GM19438 (cell line): ENCODE results near the gene NUTM2D.
A peak's percentile ranks its signal among the peaks of the same experiment; 100 is the strongest.
"Not testable (repeated sequence)": the region's sequence is repeated elsewhere in the genome, so short reads cannot be mapped to it uniquely, and the experiment has no call there.

Experiments
- ATAC-seq: cut with Tn5 transposase; IDR thresholded peaks from one replicate; pipeline ENCODE4 v1.9.1; 2021; ENCODE audit warnings: low read depth; ENCODE audit not compliant: unreplicated experiment

NUTM2D gene

GRCh38 chr10:87374091-87374490, 16.5 kb downstream of the NUTM2D start:
- ATAC-seq: not testable (repeated sequence)

GRCh38 chr10:87379115-87379514, 21.6 kb downstream of the NUTM2D start:
- ATAC-seq: not testable (repeated sequence)

GRCh38 chr10:87383149-87383857, 25.8 kb downstream of the NUTM2D start:
- ATAC-seq: not testable (repeated sequence)

- not testable (repeated sequence) for ATAC-seq
Observed at GRCh38 chr10:87384283-87384682, 26.7 kb downstream of the NUTM2D start.

- not testable (repeated sequence) for ATAC-seq
Observed at GRCh38 chr10:87385762-87386360, 28.3 kb downstream of the NUTM2D start.

GRCh38 chr10:87391360-87391759, 33.8 kb downstream of the NUTM2D start:
- ATAC-seq: not testable (repeated sequence)

GRCh38 chr10:87396206-87396605, 38.7 kb downstream of the NUTM2D start:
- ATAC-seq: not testable (repeated sequence)

- ATAC-seq: peak; percentile 58
Observed at GRCh38 chr10:87398436-87398835, 40.9 kb downstream of the NUTM2D start.

- not testable (repeated sequence) for ATAC-seq
Observed at GRCh38 chr10:87407516-87408467, 50.2 kb downstream of the NUTM2D start.

- not testable (repeated sequence) for ATAC-seq
Observed at GRCh38 chr10:87413921-87414320, 56.4 kb downstream of the NUTM2D start.
